Ascending aorta (tissue), 2 donors: ENCODE results near the gene LRRC46. TPM values are rescaled to one million over a fixed set of nuclear protein-coding genes. Genes with fewer than 3 reads are reported as not detected.

Experiments
- DNase-seq, 2 donors: peaks; one replicate each; pipeline ENCODE4 v3.0.0-alpha.2; 2019; ENCODE audit warnings: low spot score in 2 of 2
- H3K27ac ChIP-seq, 2 donors: fragments of 200-600 bp; sonication (generic); one replicate each; pipeline ENCODE4 v1.5.1; 2016 to 2017; ENCODE audit warnings: mild to moderate bottlenecking in 1 of 2
- H3K27me3 ChIP-seq: fragments of 200-600 bp; sonication (generic); one replicate; pipeline ENCODE4 v1.5.1; 2017
- H3K36me3 ChIP-seq, 2 donors: fragments of 200-600 bp; sonication (generic); one replicate each; pipeline ENCODE4 v1.5.1; 2016
- H3K4me1 ChIP-seq, 2 donors: fragments of 200-600 bp; sonication (generic); one replicate each; pipeline ENCODE4 v1.5.1; 2016 to 2017; ENCODE audit warnings: mild to moderate bottlenecking in 1 of 2
- H3K4me3 ChIP-seq, 2 donors: fragments of 200-600 bp; sonication (generic); one replicate each; pipeline ENCODE4 v1.5.1; 2016 to 2017; ENCODE audit warnings: mild to moderate bottlenecking in 1 of 2
- H3K9me3 ChIP-seq, 2 donors: fragments of 200-600 bp; sonication (generic); one replicate each; pipeline ENCODE4 v1.5.1; 2016
- CTCF ChIP-seq, 3 experiments: fragments of 200-600 bp in 2 of 3; fragments of 450-650 bp in 1 of 3; sonication (generic) in 2 of 3; IDR thresholded peaks; one replicate each; pipeline ENCODE4 v1.5.1; 2016 to 2019; ENCODE audit warnings: antibody characterized with exemption in 3 of 3, mild to moderate bottlenecking in 1 of 3, moderate library complexity in 1 of 3
- intact Hi-C: fragments of 100-400 bp; cut with DNase I; formaldehyde crosslinking; loops from one replicate; pipeline ENCODE4 v1.15.1; 2023
- total RNA-seq: library from RNA; depleted of rRNA; stranded (reverse); fragments of >200 nt; gene quantifications from one replicate; pipeline ENCODE4 v1.1.0, GENCODE V29; 2016

Gene LRRC46
- total RNA-seq, 1 donor from 2014 or later = not detected

GRCh38 chr17:47829870-47830269 lies 1.6 kb upstream of the LRRC46 start:
- H3K4me1 ChIP-seq = peaks cover 0 to 9% of the 10 kb centered on the region in 2 donors
- intact Hi-C loops = no loop called here
- TF ChIP-seq CTCF (IDR thresholded peaks at IDR 0.05) = no peak
- peak overlapping the region in 1 of 2 donors; percentile 71 for H3K4me3 ChIP-seq
- H3K27ac ChIP-seq = no peak overlapping the region
- peaks cover 32 to 33% of the 10 kb centered on the region in 2 donors for H3K36me3 ChIP-seq
- H3K27me3 ChIP-seq = no peaks in the 10 kb centered on the region
- H3K9me3 ChIP-seq = no peaks in the 10 kb centered on the region
- DNase-seq = no peak

- H3K36me3 ChIP-seq = peaks cover 26 to 27% of the 10 kb centered on the region in 2 donors
- TF ChIP-seq CTCF (IDR thresholded peaks at IDR 0.05) = no peak
- intact Hi-C loops = no loop called here
- H3K4me1 ChIP-seq = peaks cover 0 to 9% of the 10 kb centered on the region in 2 donors
- H3K27me3 ChIP-seq = no peaks in the 10 kb centered on the region
- no peaks in the 10 kb centered on the region for H3K9me3 ChIP-seq
- H3K4me3 ChIP-seq = peak overlapping the region; percentile 71
- no peak for DNase-seq
- peak overlapping the region; percentile 48 to 77 for H3K27ac ChIP-seq
Observed at GRCh38 chr17:47830396-47831002, 971 bp upstream of the LRRC46 start.

- peaks cover 0 to 9% of the 10 kb centered on the region in 2 donors for H3K4me1 ChIP-seq
- no peaks in the 10 kb centered on the region for H3K9me3 ChIP-seq
- DNase-seq = no peak
- peak overlapping the region in 1 of 2 donors; percentile 77 for H3K27ac ChIP-seq
- no peak for TF ChIP-seq CTCF (IDR thresholded peaks at IDR 0.05)
- peak overlapping the region; percentile 71 for H3K4me3 ChIP-seq
- no peaks in the 10 kb centered on the region for H3K27me3 ChIP-seq
- H3K36me3 ChIP-seq = peaks cover 23 to 27% of the 10 kb centered on the region in 2 donors
- intact Hi-C loops = no loop called here
Observed at GRCh38 chr17:47831934-47832327, 461 bp downstream of the LRRC46 start.

GRCh38 chr17:47834756-47835155 lies 3.3 kb downstream of the LRRC46 start:
- intact Hi-C loops = no loop called here
- Histone ChIP-seq H3K27me3 (no peaks in the 10 kb centered on the region), H3K27ac (no peak overlapping the region), H3K4me3 (no peak overlapping the region), H3K9me3 (no peaks in the 10 kb centered on the region), H3K36me3 (peaks cover 6 to 30% of the 10 kb centered on the region in 2 donors), H3K4me1 (peaks cover 0 to 9% of the 10 kb centered on the region in 2 donors)
- no peak for TF ChIP-seq CTCF (IDR thresholded peaks at IDR 0.05)
- no peak for DNase-seq

GRCh38 chr17:47836601-47837000 lies 5.1 kb downstream of the LRRC46 start:
- Histone ChIP-seq H3K4me3 (no peak overlapping the region), H3K27me3 (no peaks in the 10 kb centered on the region), H3K27ac (no peak overlapping the region), H3K36me3 (peaks cover 6 to 30% of the 10 kb centered on the region in 2 donors), H3K4me1 (peaks cover 3 to 9% of the 10 kb centered on the region in 2 donors), H3K9me3 (no peaks in the 10 kb centered on the region)
- no peak for DNase-seq
- intact Hi-C loops = no loop called here
- TF ChIP-seq CTCF (IDR thresholded peaks at IDR 0.05) = no peak
